NCI-H128 (cell line): Measurements from ENCODE around the gene ZNF346.
"Not testable (repeated sequence)": the region's sequence is repeated elsewhere in the genome, so short reads cannot be mapped to it uniquely, and the experiment has no call there.

Experiments
- DNase-seq: peaks from one replicate; lab custom pipeline; 2025; ENCODE audit not compliant: unreplicated experiment; lab: John Stamatoyannopoulos, UW

ZNF346 gene, protein sequence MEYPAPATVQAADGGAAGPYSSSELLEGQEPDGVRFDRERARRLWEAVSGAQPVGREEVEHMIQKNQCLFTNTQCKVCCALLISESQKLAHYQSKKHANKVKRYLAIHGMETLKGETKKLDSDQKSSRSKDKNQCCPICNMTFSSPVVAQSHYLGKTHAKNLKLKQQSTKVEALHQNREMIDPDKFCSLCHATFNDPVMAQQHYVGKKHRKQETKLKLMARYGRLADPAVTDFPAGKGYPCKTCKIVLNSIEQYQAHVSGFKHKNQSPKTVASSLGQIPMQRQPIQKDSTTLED

DNA sequence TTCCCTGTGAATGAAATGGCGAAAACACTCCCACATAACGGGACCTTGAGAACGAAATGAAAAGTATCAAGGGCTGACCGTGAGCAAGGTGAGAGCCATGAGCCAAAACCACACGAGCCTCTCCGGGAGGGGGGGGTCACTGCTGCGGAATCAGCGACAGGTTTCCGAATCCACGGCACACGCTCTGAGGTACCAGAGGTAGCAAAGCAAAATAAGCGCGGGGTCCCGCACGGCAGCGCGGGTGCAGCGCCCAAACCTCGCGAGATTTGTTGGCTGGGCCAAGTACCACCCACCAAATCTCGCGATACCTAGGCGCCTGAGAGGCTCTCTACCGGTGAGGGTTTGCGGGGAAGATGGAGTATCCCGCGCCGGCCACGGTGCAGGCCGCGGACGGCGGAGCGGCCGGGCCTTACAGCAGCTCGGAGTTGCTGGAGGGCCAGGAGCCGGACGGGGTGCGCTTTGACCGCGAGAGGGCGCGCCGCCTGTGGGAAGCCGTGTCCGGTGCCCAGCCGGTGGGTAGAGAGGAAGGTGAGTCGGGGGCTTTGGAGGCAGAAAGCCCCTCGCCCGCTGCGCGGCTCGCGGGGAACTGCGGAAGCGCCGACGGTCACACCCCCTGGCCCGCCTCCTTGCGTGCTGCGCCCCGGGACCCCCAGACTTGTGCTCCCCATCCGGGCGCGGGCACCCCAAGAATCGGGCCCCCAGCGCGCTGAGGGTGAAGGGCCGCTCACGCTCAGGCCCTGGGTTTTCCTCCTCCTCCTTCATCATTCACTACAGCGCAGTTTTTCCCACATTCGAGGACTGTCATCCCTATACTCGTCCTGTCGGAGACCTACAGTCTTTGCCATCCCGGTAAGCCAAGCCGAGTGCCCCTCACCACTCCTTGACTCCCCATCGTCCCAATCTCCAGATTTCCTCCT is at the start of gene ZNF346:
ZNF346 (plus strand) TSS at position 311 of the 917 bp plus-strand sequence; CDS start at position 354, 43 bp downstream.
- peak; percentile 77 for DNase-seq

DNA sequence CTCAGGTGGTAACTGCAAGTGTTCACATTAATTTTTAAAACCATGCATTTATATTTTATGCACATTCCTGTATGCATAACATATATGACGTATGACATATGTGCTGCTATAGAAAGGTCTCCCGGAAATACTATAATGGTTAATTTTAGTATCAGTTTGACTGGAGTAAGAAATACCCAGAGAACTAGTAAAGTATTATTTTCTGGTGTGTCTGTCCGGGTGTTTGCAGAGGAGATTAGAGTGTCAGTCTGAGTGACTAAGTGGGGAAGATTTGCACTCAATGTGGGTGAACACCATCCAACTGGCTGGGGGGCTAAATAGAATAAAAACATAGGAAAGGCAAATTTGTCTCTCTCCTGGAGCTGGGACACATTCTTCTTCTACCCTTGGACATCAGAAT is 42.8 kb upstream of the ZNF346 start:
- no peak for DNase-seq

DNA sequence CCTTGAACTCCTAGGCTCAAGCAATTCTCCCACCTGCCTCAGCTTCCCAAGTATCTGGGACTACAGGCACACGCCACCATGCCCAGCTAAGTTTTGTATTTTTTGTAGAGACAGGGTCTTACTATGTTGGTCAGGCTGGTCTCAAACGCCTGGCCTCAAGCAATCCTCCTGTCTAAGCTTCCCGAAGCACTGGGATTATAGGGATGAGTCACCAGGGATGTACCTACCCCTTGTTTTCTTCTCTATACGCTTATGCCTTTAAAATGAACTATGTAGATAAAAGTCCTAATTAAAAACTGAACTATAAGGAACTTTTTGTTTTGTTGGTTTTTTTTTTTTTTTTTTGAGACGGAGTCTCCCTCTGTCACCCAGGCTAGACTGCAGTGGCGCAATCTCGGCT is 41.7 kb upstream of the ZNF346 start:
- no peak for DNase-seq

DNA sequence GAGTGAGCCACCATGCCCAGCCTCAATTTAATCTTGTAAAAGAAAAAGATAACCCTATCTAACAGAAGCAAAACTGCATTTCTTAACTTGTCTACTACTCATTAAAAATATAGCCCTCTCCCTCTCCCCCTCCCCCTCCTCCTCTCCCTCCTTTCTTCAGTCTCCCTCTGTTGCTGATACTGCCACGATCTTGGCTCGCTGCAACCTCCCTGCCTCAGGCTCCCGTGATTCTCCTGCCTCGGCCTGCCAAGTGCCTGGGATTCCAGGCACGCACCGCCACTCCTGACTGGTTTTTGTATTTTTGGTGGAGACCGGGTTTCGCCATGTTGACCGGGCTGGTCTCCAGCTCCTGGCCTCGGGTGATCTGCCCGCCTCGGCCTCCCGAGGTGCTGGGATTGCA is 39.4 kb upstream of the ZNF346 start:
- not testable (repeated sequence) for DNase-seq

DNA sequence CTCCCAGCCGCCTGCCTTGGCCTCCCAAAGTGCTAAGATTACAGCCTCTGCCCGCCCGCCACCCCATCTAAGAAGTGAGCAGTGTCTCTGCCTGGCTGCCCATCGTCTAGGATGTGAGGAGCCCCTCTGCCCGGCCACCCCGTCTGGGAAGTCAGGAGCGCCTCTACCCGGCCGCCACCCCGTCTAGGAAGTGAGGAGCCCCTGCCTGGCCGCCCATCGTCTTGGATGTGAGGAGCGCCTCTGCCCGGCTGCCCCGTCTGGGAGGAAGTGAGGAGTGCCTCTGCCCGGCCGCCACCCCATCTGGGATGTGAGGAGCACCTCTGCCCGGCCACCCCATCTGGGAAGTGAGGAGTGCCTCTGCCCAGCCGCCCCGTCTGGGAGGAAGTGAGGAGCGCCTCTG is 38.9 kb upstream of the ZNF346 start:
- not testable (repeated sequence) for DNase-seq

DNA sequence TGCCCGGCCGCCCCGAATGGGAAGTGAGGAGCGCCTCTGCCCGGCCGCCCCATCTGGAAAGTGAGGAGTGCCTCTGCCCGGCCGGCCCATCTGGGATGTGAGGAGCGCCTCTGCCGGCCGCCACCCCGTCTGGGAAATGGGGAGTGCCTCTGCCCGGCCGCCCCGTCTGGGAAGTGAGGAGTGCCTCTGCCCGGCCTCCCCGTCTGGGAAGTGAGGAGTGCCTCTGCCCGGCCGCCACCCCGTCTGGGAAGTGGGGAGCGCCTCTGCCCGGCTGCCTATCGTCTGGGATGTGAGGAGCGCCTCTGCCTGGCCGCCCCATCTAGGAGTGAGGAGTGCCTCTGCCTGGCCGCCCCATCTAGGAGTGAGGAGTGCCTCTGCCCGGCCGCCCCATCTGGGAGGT is 38.3 kb upstream of the ZNF346 start:
- DNase-seq: not testable (repeated sequence)

DNA sequence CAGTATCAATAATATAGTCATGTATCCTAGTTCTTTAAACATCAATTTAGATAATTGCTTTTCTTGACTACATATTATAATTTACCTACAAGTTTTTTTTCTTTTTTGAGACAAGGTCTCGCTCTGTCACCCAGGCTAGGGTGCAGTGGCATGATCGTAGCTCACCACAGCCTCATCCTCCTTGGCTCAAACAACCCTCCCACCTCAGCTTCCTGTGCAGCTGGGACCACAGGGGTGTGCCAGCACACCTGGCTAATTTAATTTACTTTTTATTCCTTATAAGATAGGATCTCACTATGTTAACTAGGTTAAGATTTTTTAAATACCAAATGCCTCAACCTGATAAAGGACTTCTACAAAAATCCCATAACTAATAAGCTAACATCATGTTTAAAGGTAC is 37.0 kb upstream of the ZNF346 start:
- no peak for DNase-seq

DNA sequence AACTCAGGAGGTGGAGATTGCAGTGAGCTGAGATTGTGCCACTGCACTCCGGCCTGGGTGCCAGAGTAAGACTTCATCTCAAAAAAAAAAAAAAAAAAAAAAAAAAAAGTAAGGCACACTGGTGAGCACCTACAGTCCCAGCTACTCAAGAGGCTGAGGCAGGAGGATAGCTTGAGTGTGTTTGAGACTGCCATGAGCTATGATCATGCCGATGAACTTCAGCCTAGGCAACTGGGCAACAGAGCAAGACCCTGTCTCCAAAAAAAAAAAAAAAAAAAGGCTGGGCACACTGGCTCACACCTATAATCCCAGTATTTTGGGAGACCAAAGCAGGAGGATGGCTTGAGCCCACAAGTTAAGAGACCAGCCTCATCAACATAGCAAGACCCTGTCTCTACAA is 36.2 kb upstream of the ZNF346 start:
- DNase-seq: no peak

DNA sequence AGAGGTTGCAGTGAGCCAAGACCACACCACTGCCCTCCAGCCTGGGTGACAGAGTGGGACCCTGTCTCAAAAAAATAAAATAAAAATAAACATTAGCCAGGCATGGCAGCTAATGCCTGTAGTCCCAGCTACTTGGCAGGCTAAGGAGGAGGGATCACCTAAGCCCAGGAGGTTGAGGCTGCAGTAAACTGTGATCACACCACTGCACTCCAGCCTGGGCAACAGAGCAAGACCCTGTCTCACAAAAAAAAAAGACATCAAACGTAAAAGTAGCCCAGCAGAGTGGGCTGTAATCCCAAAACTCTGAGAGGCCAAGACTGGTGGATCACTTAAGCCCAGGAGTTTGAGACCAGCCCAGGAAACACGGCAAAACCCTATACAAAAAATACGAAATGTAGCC is 34.9 kb upstream of the ZNF346 start:
- DNase-seq: no peak

DNA sequence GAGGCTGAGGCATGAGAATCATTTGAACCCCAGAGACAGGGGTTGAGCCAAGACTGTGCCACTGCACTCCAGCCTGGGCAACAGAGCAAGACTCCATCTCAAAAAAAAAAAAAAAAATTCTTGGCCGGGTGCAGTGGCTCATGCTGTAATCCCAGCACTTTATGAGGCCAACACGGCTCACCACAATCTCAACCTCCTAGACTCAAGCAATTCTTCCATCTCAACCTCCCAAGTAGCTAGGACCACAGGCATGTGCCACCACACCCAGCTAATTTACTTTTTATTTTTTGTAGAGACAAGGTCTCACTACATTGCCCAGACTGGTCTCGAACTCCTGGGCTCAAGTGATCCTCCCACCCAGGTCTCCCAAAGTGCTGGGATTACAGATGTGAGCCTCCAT is 29.4 kb upstream of the ZNF346 start:
- not testable (repeated sequence) for DNase-seq

DNA sequence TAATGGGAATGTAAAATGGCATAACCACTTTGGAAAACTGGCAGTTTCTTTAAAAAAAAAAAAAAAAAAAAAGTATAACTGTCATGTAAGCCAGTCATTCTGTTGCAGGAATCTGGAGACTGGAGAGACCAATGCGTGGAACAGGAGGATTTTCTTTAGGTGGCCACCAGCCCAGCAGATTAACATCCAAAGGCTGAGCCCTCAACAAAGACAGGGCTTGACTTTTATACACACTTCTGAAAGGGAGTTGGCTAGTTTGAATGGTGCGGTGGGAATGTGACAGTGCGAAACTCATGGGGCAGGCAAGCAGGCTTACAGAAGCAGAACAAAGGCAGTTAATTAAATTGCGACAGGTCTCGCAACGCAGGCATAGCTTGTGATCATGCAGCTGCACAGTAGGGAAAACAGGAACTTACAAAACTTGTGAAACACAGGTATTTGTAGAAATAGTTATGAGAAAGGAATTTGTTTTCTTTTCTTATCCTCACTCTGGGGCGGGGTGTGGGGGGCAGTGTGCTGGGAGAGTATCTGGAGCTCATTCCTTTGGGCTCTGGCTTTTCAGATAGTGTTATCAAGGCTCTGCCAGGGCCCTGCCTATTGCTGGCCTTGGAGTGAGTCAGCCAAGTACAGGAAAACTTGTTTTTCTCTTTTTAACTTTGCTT is 27.9 kb upstream of the ZNF346 start:
- DNase-seq: no peak

DNA sequence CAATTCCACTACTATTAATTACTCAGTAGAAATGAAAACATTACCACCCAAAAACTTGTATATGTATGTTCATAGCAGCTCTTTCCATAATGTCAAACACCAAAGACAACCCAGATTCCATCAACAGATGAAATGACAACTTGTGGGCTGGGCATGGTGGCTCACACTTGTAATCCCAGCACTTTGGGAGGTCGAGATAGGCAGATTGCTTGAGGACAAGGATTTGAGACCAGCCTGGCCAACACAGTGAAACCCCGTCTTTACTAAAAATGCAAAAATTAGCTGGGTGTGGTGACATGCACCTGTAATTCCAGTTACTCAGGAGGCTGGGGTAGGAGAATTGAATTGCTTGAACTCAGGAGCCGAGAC is 27.4 kb upstream of the ZNF346 start:
- no peak for DNase-seq

DNA sequence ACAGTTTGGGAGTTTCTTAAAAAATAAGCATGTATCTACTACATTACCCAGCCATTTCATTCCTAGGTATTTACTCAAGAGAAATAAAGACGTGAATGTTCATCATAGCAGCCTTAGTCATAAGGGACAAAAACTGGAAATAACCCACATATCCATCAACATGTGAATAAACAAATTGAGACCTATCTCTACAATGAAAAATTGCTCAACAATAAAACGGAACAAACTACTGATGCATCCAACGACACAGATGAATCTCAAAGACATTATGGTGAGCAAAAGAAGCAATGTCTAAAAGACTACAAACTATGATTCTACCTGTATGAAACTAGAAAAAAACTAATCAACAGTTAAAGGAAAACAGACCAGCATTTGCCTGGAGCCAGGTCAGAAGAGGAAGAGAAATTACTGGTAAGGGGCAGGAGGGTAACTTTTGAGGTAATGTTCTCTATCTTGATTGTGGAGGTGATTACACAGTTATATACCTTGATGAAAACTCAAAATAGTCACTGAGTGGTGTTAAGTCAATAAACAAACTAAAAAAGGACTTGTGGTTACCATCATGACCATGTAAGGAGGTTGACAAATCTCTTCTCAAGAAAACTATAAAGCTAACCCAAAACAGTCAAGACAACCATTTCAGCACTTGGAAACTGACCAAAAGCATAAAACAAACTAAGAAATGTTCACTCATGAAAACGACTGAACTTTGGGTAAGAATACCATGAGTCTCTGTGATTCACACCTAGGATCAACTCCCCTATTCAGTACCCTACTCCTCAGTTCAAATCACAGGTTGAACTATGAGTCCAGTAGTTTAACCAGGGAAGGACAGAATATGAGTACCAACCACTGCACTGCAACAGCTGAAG is 26.4 kb upstream of the ZNF346 start:
- no peak for DNase-seq

DNA sequence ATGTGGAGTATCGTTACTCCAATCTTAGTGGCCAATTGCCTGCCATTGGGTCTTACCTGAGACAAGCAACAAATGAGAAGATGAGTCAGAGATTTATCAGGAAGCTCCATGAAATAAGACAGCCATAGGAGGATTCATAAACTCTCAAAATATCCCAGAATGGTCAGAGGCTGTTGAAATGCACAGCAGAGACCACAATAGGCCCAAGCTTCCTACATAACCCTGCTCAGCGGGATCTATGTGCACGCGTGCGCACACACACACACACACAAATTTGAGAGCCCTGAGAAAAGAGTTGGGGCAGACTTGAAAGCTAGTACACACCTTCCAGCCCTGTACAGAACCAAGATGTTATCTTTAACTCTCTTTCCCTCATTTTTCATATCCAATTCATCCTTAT is 25.7 kb upstream of the ZNF346 start:
- DNase-seq: no peak

DNA sequence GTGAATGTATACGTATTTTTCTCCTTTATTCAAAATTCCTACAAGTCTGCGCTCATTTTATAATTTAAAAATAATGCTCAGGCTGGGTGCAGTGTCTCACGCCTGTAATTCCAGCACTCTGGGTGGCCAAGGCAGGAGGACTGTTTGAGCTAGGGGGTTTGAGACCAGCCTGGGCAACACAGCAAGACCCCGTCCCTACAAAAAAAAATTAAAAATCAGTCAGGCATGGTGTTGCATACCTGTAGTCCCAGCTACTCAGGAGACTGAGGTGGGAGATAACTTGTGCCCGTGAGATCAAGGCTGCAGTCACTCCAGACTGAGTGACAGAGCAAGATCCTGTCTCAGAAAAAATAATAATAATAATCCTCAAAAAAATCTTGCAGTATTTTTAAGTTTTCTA is 23.7 kb upstream of the ZNF346 start:
- DNase-seq: no peak

DNA sequence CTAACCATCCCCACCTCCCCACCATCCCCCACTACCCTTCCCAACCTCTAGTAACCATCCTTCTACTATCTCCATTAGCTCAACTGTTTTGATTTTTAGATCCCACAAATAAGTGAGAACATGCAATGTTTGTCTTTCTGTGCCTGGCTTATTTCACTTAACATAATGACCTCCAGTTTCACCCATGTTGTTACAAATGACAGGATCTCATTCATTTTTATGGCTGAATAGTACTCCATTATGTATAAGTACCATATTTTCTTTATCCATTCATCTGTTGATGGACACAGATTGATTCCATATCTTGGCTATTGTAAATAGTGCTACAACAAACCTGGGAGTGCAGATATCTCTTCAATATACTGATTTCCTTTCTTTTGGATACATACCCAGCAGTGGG is 23.0 kb upstream of the ZNF346 start:
- DNase-seq: not testable (repeated sequence)

DNA sequence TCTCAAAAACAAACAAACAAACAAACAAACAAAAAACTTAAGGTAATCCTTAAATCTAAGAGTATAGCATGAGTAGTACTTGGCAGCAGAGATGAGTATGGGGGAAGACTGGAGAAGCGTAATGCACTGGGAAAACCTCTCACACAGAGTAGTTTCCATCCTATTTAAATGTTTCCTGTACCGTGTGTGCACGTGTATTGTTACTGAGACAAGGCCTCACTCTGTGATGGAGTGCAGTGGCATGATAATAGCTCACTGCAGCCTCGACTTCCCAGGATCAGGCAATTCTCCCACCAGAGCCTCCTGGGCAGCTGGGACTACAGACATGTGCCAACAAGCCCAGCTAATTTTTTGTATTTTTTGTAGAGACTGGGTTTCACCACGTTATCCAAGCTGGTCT is 18.8 kb upstream of the ZNF346 start:
- no peak for DNase-seq

DNA sequence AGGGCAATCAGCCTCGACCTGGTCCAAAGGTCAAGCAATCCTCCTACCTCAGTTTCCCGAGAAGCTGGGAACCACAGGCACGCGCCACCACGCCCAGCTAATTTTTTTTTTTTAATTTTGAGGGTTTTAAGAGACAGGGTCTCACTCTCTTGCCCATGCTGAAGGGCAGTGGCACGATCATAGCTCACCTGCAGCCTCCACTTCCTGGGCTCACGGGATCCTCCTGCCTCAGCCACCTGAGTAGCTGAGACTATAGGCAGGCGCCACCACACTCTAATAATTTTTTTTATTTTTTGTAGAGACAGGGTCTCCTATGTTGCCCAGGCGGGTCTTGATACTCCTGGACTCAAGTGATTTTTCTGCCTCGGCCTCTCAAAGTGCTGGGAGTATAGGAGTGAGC is 17.5 kb upstream of the ZNF346 start:
- DNase-seq: no peak

DNA sequence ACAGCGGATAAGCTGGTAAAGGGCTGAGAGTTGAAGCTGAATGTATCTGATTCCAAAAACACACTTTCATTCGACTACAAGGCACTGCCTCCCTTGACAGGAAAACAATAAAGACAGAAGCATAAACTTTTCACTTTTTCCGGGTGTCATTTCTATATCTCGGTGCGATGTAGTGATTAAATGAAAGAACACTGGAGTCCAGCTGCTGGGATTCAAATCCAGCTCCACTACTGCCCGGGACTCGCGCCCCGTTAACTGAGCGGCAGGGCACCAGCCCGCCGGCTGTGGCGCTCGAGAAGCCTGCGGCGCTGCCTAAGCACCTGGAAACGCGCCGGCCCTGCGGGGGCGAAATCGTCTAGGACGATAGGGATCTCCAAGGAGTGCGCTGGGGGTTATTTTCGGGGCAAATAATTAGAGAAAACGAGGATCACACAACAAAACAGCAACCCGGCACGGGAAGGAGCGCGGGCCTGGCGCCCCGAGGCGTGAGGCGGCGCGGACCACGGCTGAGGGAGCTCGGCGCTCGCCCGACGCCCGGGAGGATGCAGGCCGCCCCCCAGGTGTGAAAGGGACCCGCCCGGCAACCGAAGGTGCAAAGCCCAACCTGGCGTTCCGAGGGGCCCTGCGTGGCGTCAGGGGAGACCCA is 16.8 kb upstream of the ZNF346 start:
- no peak for DNase-seq

DNA sequence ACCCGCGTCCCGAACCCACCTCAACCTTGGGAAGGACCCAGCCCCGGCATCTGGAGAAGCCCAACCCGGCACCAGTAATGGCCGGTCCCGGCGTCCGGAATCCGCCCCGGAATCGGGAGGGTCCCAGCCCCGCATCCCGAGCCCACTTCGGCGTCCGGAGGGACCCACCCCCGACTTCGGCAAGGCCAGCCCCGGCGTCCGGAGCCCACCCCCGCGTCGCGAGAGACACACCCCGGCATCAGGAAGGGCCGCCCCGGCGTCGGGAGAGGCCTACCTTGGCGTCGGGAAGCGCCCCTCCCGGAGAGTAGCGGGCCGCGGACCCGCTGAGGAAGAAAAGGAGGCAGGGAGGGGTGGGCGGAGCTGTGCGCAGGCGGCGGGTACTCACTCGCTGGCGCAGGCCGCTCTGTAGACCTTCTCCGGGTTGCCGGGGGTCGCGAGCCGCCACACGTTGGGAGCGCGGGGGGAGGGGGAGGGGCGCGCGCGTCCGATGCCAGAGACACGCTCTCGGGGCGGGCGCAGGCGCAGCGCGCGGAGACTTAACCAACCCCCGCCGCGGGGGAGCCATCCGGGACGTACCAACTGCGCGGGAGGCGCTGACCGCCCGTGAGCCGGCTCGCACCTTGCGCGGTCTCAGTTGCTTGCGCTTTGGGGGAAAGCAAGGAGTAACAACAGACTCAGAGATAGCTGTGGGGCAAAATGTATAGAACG is 16.1 kb upstream of the ZNF346 start, which contains the start of gene UIMC1:
UIMC1 (minus strand) TSS at position 515 of the 708 bp plus-strand sequence. CDS start 24,164 bp downstream, outside the sequence.
- DNase-seq: peak; percentile 68
